MM.1S (cell line): ENCODE measurements around the gene FCRL6.

Source experiments
- EZH2phosphoT487 ChIP-seq: fragments of 300-600 bp; sonication (generic); IDR thresholded peaks from 2 replicates; pipeline ENCODE4 v1.6.1; 2018; ENCODE audit warnings: antibody characterized with exemption, low read length
- TF ChIP-seq, protein P1 (sequence below): fragments of 300-600 bp; sonication (generic); IDR thresholded peaks from 2 replicates; pipeline ENCODE4 v1.5.1; 2016; ENCODE audit warnings: antibody characterized with exemption, low read length, mixed read lengths

DNA sequence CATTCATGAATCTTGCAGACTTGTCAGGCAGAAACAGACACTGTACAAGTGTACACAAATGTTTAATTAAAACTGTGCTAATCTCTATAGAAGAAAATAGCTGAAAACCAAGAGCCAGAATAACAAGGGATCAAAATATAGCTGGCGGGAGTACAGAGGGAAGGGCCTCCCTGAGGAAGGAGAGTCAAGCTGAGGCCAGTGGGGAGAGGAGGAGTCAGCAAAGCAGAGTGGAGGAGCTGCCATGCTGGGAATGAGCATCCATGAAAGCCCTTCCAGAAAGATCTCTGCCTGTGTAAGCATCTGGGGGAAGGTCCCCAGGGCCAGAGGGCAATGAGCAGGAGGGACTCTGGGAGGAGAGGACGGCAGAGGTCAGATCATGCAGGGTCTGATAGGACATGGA is 39.6 kb downstream of the FCRL6 start:
- TF ChIP-seq, protein P1, sequence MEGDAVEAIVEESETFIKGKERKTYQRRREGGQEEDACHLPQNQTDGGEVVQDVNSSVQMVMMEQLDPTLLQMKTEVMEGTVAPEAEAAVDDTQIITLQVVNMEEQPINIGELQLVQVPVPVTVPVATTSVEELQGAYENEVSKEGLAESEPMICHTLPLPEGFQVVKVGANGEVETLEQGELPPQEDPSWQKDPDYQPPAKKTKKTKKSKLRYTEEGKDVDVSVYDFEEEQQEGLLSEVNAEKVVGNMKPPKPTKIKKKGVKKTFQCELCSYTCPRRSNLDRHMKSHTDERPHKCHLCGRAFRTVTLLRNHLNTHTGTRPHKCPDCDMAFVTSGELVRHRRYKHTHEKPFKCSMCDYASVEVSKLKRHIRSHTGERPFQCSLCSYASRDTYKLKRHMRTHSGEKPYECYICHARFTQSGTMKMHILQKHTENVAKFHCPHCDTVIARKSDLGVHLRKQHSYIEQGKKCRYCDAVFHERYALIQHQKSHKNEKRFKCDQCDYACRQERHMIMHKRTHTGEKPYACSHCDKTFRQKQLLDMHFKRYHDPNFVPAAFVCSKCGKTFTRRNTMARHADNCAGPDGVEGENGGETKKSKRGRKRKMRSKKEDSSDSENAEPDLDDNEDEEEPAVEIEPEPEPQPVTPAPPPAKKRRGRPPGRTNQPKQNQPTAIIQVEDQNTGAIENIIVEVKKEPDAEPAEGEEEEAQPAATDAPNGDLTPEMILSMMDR, result no peak
- TF ChIP-seq EZH2phosphoT487, result no peak
